Kidney (tissue), 14 donors: ENCODE data around the gene MPRIP. TPM values are rescaled to one million over a fixed set of nuclear protein-coding genes. Genes with fewer than 3 reads are reported as not detected.
A peak's percentile ranks its signal among the peaks of the same experiment; 100 is the strongest.

Experiments
- DNase-seq, 5 donors: peaks; one replicate each; pipeline ENCODE4 v3.0.0-alpha.2; 2013 to 2020
- FAIRE-seq: peaks from 2 replicates; lab custom pipeline; 2012; peaks lifted over from hg19 to GRCh38; lab: Jason Lieb, UNC
- H3K27ac ChIP-seq, 2 donors: one replicate each; pipeline ENCODE4 v1.7.0; 2013; ENCODE audit warnings: low read depth in 2 of 2, low read length in 2 of 2, inconsistent platforms in 1 of 2
- H3K27me3 ChIP-seq: one replicate; pipeline ENCODE4 v1.7.1; 2013; ENCODE audit warnings: low read length, inconsistent platforms; ENCODE audit not compliant: control insufficient read depth, insufficient read depth
- H3K36me3 ChIP-seq, 3 donors: one replicate each; pipeline versions ENCODE4 v1.7.0 to v1.7.1; 2013; ENCODE audit warnings: low read length in 3 of 3, control low read depth in 1 of 3, inconsistent platforms in 1 of 3; ENCODE audit not compliant: insufficient read depth in 3 of 3, control insufficient read depth in 2 of 3
- H3K4me1 ChIP-seq, 3 donors: one replicate each; pipeline versions ENCODE4 v1.7.0 to v1.7.1; 2013; ENCODE audit warnings: low read length in 3 of 3, inconsistent platforms in 1 of 3, low read depth in 1 of 3; ENCODE audit not compliant: control insufficient read depth in 2 of 3, insufficient read depth in 2 of 3
- H3K4me3 ChIP-seq, 3 donors: one replicate each; pipeline versions ENCODE4 v1.7.0 to v1.8.1; 2013; ENCODE audit warnings: low read length in 3 of 3, control low read depth in 1 of 3, inconsistent platforms in 1 of 3
- H3K9ac ChIP-seq, 3 donors: one replicate each; pipeline versions ENCODE4 v1.7.0 to v1.7.1; 2013; ENCODE audit warnings: low read length in 3 of 3, control low read depth in 1 of 3, inconsistent platforms in 1 of 3
- H3K9me3 ChIP-seq, 3 donors: one replicate each; pipeline versions ENCODE4 v1.7.0 to v1.7.1; 2013; ENCODE audit warnings: low read length in 3 of 3, control low read depth in 1 of 3, inconsistent platforms in 1 of 3; ENCODE audit not compliant: control insufficient read depth in 2 of 3, insufficient read depth in 1 of 3
- intact Hi-C: fragments of 100-400 bp; cut with DNase I; formaldehyde crosslinking; loops from one replicate; pipeline ENCODE4 v1.11.1; 2022
- polyA plus RNA-seq: library from polyadenylated mRNA; stranded (reverse); fragments of 350-450 nt; fragmentation: Illumina TruSeq; extraction: RNeasy Lipid Tissue Mini Kit (QIAGEN cat#74804); gene quantifications from one replicate; pipeline ENCODE4 v1.2.3, GENCODE V29; 2014; ENCODE audit warnings: low read depth, low replicate concordance; ENCODE audit not compliant: insufficient read depth
- total RNA-seq: library from RNA; stranded (reverse); fragmentation: NEBNext Ultra II Directional; extraction: Animal tissue kit (Norgen Biotek cat#: 25700); gene quantifications from one replicate; pipeline ENCODE4 v1.2.1, GENCODE V29; 2021
- TF ChIP-seq, protein P1 (sequence below): IDR thresholded peaks from 3 replicates; pipeline ENCODE4 v1.5.1; 2012; ENCODE audit warnings: mild to moderate bottlenecking, moderate library complexity, borderline replicate concordance; ENCODE audit not compliant: insufficient read depth; ENCODE audit errors: extremely low read depth
- donor health status: control.
- donor health status: control.
- donor health status: control.
- donor health status: control.
- donor health status: control.
- donor health status: DM: yes; HTN: yes; CAD: no.
- donor health status: Normal renal cell carcinoma (clear cell type).

The MPRIP gene
- total and polyA plus RNA-seq, 2 donors from 2014 or later: 120 to 250 TPM

DNA sequence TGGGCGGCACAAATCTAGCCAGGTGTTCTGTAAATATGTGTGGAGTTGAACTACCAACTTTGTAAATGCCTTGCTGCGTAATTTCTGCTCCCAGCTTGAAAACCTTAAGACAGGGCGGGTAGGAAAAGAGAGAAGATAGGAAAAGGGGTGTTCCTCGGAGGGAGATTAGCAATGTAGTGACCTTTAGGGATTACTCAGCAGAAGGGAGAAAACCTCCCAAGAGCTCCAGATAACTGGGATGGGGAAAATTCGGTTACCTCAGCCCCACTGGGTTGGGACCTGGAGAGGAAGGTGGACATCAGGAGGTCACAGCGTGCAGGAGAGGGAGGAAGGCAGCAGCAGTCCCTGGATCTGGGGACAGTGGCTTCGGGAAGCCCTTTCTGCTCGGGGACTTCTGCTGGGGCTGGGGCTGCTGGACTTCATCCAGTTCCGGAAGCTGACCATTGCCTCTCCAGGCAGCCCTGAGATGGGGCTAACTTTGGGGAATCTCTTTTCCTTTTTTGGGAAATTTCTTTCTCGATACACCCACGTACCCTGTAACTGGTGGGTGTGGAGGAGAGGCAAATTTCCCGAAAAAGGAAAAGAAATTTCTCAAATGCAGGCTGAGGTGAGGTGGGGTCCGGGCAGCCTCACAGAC, 39.2 kb downstream of the MPRIP start:
- Histone ChIP-seq H3K27me3 (no peaks in the 10 kb centered on the region), H3K4me1 (peaks cover 2 to 31% (median 31%) of the 10 kb centered on the region in 3 donors), H3K36me3 (peaks cover 8 to 21% (median 14%) of the 10 kb centered on the region in 3 donors), H3K4me3 (no peak overlapping the region), H3K9me3 (no peaks in the 10 kb centered on the region), H3K27ac (no peak overlapping the region), H3K9ac (no peak overlapping the region)
- FAIRE-seq (no peak), DNase-seq (peak in 2 of 5 donors; percentile 15 to 78)
- TF ChIP-seq, protein P1, sequence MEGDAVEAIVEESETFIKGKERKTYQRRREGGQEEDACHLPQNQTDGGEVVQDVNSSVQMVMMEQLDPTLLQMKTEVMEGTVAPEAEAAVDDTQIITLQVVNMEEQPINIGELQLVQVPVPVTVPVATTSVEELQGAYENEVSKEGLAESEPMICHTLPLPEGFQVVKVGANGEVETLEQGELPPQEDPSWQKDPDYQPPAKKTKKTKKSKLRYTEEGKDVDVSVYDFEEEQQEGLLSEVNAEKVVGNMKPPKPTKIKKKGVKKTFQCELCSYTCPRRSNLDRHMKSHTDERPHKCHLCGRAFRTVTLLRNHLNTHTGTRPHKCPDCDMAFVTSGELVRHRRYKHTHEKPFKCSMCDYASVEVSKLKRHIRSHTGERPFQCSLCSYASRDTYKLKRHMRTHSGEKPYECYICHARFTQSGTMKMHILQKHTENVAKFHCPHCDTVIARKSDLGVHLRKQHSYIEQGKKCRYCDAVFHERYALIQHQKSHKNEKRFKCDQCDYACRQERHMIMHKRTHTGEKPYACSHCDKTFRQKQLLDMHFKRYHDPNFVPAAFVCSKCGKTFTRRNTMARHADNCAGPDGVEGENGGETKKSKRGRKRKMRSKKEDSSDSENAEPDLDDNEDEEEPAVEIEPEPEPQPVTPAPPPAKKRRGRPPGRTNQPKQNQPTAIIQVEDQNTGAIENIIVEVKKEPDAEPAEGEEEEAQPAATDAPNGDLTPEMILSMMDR: no peak
- intact Hi-C loops: no loop called here

DNA sequence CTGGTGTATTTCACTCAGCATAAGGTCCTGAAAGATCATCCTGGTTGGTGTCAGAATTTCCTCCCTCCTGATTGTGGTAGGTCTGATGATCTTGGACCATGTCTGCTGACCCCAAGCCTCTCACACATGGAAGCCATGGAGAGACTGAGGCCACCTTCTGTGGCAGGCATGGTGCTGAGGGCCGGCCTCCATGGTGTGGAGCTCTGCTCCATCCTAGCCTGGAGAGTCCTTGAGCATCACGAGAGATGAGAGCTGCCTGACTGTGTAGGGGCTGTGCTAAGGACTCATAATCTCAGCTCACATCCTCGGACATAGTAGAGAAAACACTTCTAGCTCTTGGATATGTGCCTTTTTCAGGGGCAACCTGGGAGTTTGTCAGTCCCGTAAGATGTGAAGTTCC, 40.6 kb downstream of the MPRIP start:
- H3K4me1 ChIP-seq: peaks cover 2 to 30% (median 27%) of the 10 kb centered on the region in 3 donors
- H3K9ac ChIP-seq: no peak overlapping the region
- TF ChIP-seq, protein P1: no peak
- DNase-seq: peak in 2 of 5 donors; percentile 16 to 33
- H3K9me3 ChIP-seq: no peaks in the 10 kb centered on the region
- no peak overlapping the region for H3K4me3 ChIP-seq
- intact Hi-C loops: no loop called here
- no peaks in the 10 kb centered on the region for H3K27me3 ChIP-seq
- peaks cover 7 to 17% (median 16%) of the 10 kb centered on the region in 3 donors for H3K36me3 ChIP-seq
- FAIRE-seq: no peak
- no peak overlapping the region for H3K27ac ChIP-seq

DNA sequence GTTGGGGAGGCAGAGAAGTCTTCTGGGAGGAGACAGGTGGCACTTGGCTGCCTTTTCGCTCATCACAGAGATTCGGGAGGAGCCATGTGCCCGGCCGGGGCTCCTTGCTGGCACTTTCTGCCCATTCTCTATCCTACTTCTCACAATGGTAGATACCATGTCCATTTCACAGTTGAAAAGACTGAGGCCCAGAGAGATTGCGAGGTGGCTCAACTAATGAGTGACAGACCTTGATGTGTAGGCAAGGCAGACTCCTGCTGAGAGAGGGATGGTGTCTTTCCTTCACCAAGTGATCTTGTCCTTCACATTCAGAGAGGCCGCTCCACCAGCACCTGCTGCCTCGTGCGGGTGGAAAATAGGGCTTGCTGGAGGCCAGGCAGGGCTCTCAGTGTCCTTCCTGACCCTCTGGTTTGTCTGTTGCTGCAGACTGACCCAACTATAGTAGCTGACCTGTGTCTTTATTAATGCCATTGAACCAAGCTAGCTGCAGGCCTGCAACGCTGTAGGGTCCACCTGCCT, 42.1 kb downstream of the MPRIP start:
- H3K27ac ChIP-seq: no peak overlapping the region
- intact Hi-C loops: no loop called here
- no peak overlapping the region for H3K9ac ChIP-seq
- FAIRE-seq: no peak
- TF ChIP-seq, protein P1: no peak
- no peaks in the 10 kb centered on the region for H3K9me3 ChIP-seq
- no peak overlapping the region for H3K4me3 ChIP-seq
- peaks cover 0 to 26% (median 22%) of the 10 kb centered on the region in 3 donors for H3K4me1 ChIP-seq
- H3K27me3 ChIP-seq: no peaks in the 10 kb centered on the region
- H3K36me3 ChIP-seq: peaks cover 4 to 12% (median 12%) of the 10 kb centered on the region in 3 donors
- peak in 2 of 5 donors; percentile 12 to 42 for DNase-seq
